ENCODE data around the gene PRICKLE2. TPM values are rescaled to one million over a fixed set of nuclear protein-coding genes. Genes with fewer than 3 reads are reported as not detected.

PRICKLE2 gene
- polyA plus RNA-seq, 3 donors, result not detected

- Mint-ChIP-seq H3K27ac (no peak overlapping the region), H3K4me3 (no peak overlapping the region), H3K9me3 (peaks cover 8 to 22% (median 16%) of the 10 kb centered on the region in 7 donors), H3K4me1 (no peaks in the 10 kb centered on the region), H3K27me3 (ENCODE audit: low read depth in 3 of 3) (peaks cover 2 to 3% (median 3%) of the 10 kb centered on the region in 3 donors), H3K36me3 (no peaks in the 10 kb centered on the region)
- Histone ChIP-seq H3K27ac (ENCODE audit: low read depth in 1 of 2, low read length in 2 of 2) (no peak overlapping the region), H3K4me3 (replicated peaks in 1 of 3; ENCODE audit: low read depth in 2 of 3, low read length in 3 of 3) (no peak overlapping the region), H3K9me3 (replicated peaks in 1 of 2; ENCODE audit: control insufficient read depth in 1 of 2, insufficient read depth in 1 of 2, low read length in 2 of 2) (peaks cover 12 to 32% of the 10 kb centered on the region in 2 donors), H3K36me3 (replicated peaks in 1 of 2; ENCODE audit: control insufficient read depth in 1 of 2, insufficient read depth in 2 of 2, low read length in 2 of 2) (no peaks in the 10 kb centered on the region), H3K4me2 (replicated peaks; ENCODE audit: extremely low read depth, low read length, poor library complexity, severe bottlenecking) (no peak overlapping the region), H3K79me2 (ENCODE audit: insufficient read depth, low read length) (no peaks in the 10 kb centered on the region), H2AFZ (ENCODE audit: insufficient read depth, low read depth, low read length, poor library complexity, severe bottlenecking) (no peak overlapping the region), H4K20me1 (ENCODE audit: insufficient read depth, low read length) (no peaks in the 10 kb centered on the region), H3K9ac (ENCODE audit: insufficient read depth, low read length, poor library complexity, severe bottlenecking) (no peak overlapping the region), H3K4me1 (ENCODE audit: control insufficient read depth in 1 of 2, insufficient read depth in 2 of 2, low read length in 2 of 2) (no peaks in the 10 kb centered on the region), H3K27me3 (ENCODE audit: control insufficient read depth in 2 of 2, insufficient read depth in 2 of 2, low read length in 2 of 2) (no peaks in the 10 kb centered on the region)
- WGBS (ENCODE audit: insufficient coverage), result no CpG with 5 or more reads among the region's 5 CpGs
- DNase-seq, result no peak
- intact Hi-C loops (cut with micrococcal nuclease), result no loop called here
- no peak for TF ChIP-seq CTCF (IDR thresholded peaks at IDR 0.05)
Measured at GRCh38 chr3:64234571-64234970, 9.3 kb upstream of the PRICKLE2 start.

- Mint-ChIP-seq H3K27ac (no peak overlapping the region), H3K4me3 (no peak overlapping the region), H3K9me3 (peaks cover 4 to 13% (median 12%) of the 10 kb centered on the region in 7 donors), H3K36me3 (no peaks in the 10 kb centered on the region), H3K27me3 (ENCODE audit: low read depth in 3 of 3) (peaks cover 1 to 3% (median 2%) of the 10 kb centered on the region in 3 donors), H3K4me1 (no peaks in the 10 kb centered on the region)
- H4K20me1 ChIP-seq (ENCODE audit: insufficient read depth, low read length), result no peaks in the 10 kb centered on the region
- no peaks in the 10 kb centered on the region for H3K27me3 ChIP-seq (ENCODE audit: control insufficient read depth in 2 of 2, insufficient read depth in 2 of 2, low read length in 2 of 2)
- no peak overlapping the region for H3K4me2 ChIP-seq (replicated peaks; ENCODE audit: extremely low read depth, low read length, poor library complexity, severe bottlenecking)
- no peak overlapping the region for H3K4me3 ChIP-seq (replicated peaks in 1 of 3; ENCODE audit: low read depth in 2 of 3, low read length in 3 of 3)
- no peak overlapping the region for H2AFZ ChIP-seq (ENCODE audit: insufficient read depth, low read depth, low read length, poor library complexity, severe bottlenecking)
- intact Hi-C loops (cut with micrococcal nuclease), result no loop called here
- 91% methylated on average over 4 of the region's 4 CpGs for WGBS (ENCODE audit: insufficient coverage)
- no peaks in the 10 kb centered on the region for H3K4me1 ChIP-seq (ENCODE audit: control insufficient read depth in 1 of 2, insufficient read depth in 2 of 2, low read length in 2 of 2)
- no peaks in the 10 kb centered on the region for H3K79me2 ChIP-seq (ENCODE audit: insufficient read depth, low read length)
- no peak overlapping the region for H3K9ac ChIP-seq (ENCODE audit: insufficient read depth, low read length, poor library complexity, severe bottlenecking)
- TF ChIP-seq CTCF (IDR thresholded peaks at IDR 0.05), result no peak
- H3K9me3 ChIP-seq (replicated peaks in 1 of 2; ENCODE audit: control insufficient read depth in 1 of 2, insufficient read depth in 1 of 2, low read length in 2 of 2), result peaks cover 12 to 16% of the 10 kb centered on the region in 2 donors
- H3K36me3 ChIP-seq (replicated peaks in 1 of 2; ENCODE audit: control insufficient read depth in 1 of 2, insufficient read depth in 2 of 2, low read length in 2 of 2), result no peaks in the 10 kb centered on the region
- no peak for DNase-seq
- H3K27ac ChIP-seq (ENCODE audit: low read depth in 1 of 2, low read length in 2 of 2), result no peak overlapping the region
Measured at GRCh38 chr3:64232821-64233220, 7.6 kb upstream of the PRICKLE2 start.

Data from CD14-positive monocyte (primary cell).